SH-SY5Y (cell line): ENCODE results near the gene MRGPRX2.

Experiments used
- GATA2 ChIP-seq: IDR thresholded peaks from 2 replicates; pipeline ENCODE4 v1.6.1; 2011; ENCODE audit warnings: mild to moderate bottlenecking, low read depth, low read length
- GATA3 ChIP-seq: IDR thresholded peaks from 2 replicates; pipeline ENCODE4 v1.6.1; 2011; ENCODE audit warnings: low read depth, mild to moderate bottlenecking, low read length, moderate library complexity

GRCh38 chr11:19100885-19101284 is 40.4 kb upstream of the MRGPRX2 start:
- TF ChIP-seq GATA2 (no peak), GATA3 (no peak)
